Smooth muscle cell of trachea (primary cell): ENCODE measurements around the gene ADCY2. TPM values are rescaled to one million over a fixed set of nuclear protein-coding genes. Genes with fewer than 3 reads are reported as not detected.

Experiments used
- total RNA-seq: library from RNA; depleted of rRNA; stranded (reverse); fragments of >200 nt; gene quantifications from 2 replicates; pipeline ENCODE4 v1.2.1, GENCODE V29; 2014

Gene ADCY2
- total RNA-seq: 0.15 and 0.66 TPM in 2 replicates

DNA sequence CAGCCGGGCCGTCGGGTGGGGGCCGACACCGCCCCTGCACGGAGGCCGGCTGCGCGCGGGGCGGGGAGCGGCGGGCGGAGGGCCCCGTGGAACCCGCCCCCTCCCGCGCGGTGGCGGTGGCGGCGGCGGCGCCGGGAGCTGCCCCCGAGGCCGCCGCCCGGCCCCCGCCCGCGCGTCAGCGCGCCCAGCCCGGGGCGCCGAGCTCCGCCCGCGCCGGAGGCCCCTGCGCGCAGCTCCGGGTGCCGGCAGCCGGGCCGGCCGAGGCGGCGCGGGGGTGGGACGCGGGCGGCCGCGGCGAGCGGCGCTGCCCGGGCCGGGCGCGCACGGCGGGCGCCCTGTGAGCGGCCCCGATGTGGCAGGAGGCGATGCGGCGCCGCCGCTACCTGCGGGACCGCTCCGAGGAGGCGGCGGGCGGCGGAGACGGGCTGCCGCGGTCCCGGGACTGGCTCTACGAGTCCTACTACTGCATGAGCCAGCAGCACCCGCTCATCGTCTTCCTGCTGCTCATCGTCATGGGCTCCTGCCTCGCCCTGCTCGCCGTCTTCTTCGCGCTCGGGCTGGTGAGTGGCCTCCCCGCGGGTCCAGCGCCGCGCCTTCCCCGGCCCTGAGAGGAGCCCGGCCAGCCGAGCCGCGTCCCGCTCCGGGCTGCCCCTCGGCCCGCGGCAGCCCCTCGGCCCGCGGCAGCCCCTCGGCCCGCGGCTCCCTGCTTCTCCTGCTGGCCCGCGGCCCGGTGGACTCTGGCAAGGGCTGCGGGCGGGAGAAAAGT, at the start of gene ADCY2:
Gene ADCY2 (plus strand): TSS at position 192 of the 766 bp plus-strand sequence. CDS start 159 bp downstream, at position 351.

DNA sequence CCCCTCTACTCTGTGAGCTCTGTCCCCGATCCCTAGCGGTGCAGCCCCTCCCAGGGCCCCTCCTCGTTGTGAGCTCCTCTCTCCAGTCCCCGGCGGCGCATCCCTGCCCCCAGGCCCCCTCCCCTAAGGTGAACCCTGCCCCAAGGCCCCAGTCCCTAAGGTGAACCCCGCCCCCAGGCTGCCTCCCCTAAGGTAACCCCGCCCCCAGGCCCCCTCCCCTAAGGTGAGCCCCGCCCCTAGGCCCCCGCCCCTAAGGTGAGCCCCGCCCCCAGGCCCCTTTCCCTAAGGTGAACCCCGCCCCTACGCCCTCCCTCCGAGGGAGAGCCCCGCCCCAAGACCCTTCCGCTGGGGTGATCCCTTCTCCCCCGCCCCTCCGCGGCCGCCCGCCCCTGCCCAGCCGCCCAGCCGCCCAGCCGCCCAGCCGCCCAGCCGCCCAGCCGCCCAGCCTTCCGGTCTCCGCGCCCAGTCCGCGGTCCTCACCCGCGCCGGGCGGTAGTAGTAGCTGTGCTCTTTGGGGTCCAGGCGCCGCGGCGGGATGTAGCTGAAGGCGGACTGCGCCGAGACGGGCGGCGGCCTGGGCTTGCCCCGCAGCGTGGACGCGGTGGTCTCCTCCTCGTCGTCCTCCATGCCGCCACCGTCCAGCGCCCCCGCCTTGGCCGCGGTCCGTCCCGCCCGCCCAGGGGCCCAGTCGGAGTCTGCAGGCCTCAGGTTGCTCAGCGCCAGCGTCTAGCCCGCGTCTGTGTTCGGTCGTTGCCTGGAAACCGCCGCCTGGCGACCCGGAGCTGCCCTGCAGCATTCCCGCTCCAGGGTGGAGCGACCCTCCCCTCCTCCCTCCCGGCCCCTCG, 454.7 kb downstream of the ADCY2 start, which contains the start of gene CFAP90:
Gene CFAP90 (minus strand): TSS at position 739 of the 845 bp plus-strand sequence. CDS start 112 bp downstream, at position 627.

GRCh38 chr5:7868773-7869473, 473.0 kb downstream of the ADCY2 start, which contains the start of the genes FASTKD3 and MTRR:
Gene FASTKD3 (minus strand): TSS chr5:7869031. CDS start chr5:7868083, 948 bp downstream.
Gene MTRR (plus strand): TSS chr5:7869148. CDS start chr5:7870795, 1,647 bp downstream.

